Inflammatory macrophage treated with lipopolysaccharide for 4 hours (primary cell): ENCODE measurements around the gene TMOD1.
A peak's percentile ranks its signal among the peaks of the same experiment; 100 is the strongest.
"Not testable (repeated sequence)": the region's sequence is repeated elsewhere in the genome, so short reads cannot be mapped to it uniquely, and the experiment has no call there.

Experiments
- DNase-seq: peaks from one replicate; pipeline ENCODE4 v3.0.0-alpha.2; 2020

Gene TMOD1

DNA sequence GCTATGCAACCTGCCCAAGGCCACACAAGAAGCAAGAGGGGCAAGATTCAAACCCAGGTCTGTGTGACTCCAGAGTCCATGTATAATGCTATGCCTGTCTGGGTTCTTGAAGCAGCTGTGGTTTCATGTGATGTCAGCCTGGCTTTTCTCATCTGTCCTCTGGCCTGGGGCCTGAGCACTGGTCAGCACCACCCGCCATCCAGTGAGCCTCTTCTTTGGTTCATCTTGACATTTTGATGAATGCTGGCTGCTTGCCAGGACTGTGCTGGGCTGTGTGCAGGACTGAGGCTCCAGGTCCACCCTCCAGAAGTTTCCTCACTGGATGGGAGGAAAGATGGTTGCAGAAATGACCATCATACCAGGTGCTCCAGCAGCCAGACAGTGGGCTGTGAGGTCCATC, 70.2 kb downstream of the TMOD1 start:
- no peak for DNase-seq

DNA sequence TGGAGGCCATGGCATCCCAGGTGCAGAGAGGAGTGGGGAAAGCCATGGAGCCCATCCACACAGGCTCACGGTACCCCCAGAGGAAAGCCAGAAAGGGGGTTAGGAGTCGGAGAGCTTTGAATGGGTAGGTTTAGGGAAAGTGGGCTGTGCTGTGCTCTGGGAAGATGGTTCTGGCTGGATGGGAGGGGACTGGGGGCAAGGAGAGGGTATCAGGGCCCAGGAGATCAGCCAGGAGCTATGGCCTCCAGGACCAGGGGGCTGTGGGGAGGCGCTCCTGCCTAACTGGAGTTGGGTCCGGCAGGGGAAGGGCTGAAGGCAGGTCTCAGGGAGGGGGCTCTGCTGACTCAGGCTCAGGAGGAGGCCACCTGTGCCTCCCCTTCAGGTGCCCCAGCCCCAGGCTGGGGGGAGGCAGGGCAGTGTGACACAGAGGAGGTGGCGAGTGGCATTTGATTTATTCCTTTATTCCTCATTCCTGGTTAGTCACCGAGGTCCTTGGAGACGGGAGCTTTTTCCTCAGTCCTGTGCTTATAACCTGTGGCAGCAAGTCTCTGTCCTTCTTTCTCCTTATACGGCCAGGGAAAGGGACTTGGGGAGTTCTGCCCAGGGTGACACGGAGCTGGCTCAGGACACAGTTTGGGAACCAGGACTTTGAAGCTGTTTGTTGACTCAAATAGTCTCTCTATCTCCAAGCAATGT, 70.9 kb downstream of the TMOD1 start:
- DNase-seq: no peak

DNA sequence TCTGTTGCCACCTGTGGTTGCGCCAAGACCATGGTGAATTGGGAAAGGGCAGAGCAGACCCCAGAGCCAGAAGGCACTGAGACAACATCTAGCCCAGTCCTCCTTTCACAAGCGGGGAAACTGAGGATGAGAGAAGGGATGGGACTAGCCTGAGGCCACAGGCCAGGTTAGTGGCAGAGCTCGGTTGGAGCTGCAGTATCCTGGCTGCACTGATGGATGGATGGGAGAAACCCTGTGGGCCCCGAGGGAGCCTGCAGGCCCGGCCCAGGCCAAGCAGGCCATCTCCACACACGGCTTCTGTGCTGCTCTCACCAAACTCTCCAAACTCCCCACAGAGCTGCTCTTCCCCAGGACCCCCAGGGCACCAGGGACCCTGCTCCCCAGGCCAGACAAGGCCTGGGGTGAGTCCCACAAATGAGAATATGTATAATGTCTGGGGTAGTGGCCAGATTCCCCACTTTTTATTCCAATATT, 71.5 kb downstream of the TMOD1 start:
- no peak for DNase-seq

DNA sequence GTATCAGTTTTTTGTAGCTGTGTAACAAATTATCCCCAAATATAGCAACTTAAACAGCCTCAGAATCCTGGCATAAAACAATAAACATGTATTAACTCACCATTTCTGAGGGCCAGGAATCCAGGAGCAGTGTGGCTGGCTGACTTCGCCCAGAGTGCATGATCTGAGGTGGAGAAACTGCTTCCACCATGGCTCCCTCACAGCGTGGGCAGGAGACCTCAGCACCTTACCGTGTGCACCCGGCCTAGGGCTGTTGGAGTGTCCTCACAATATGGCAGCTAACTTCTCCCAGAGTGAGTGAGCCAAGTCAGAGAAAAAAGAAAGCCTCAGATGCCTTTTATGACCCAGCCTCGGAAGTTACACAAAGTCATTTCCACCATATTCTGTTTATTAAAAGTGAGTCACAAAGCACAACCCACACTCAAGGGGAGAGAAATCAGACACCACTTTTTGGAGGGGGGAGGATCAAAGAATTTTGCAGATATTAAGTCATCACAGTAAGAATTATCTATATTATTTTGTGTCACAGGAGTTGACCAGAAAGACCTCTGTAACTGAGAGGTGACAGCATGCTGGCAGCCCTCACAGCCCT, 72.1 kb downstream of the TMOD1 start:
- DNase-seq: no peak

DNA sequence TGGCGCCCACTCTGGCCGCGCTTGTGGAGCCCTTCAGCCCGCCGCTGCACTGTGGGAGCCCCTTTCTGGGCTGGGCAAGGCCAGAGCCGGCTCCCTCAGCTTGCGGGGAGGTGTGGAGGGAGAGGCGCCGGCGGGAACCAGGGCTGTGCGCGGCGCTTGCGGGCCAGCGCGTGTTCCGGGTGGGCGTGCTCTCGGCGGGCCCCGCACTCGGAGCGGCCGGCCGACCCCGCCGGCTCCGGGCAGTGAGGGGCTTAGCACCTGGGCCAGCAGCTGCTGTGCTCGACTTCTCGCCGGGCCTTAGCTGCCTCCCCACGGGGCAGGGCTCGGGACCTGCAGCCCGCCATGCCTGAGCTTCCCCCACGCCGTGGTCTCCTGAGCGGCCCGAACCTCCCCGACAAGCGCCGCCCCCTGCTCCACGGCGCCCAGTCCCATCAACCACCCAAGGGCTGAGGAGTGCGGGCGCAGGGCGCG, 72.7 kb downstream of the TMOD1 start:
- not testable (repeated sequence) for DNase-seq

DNA sequence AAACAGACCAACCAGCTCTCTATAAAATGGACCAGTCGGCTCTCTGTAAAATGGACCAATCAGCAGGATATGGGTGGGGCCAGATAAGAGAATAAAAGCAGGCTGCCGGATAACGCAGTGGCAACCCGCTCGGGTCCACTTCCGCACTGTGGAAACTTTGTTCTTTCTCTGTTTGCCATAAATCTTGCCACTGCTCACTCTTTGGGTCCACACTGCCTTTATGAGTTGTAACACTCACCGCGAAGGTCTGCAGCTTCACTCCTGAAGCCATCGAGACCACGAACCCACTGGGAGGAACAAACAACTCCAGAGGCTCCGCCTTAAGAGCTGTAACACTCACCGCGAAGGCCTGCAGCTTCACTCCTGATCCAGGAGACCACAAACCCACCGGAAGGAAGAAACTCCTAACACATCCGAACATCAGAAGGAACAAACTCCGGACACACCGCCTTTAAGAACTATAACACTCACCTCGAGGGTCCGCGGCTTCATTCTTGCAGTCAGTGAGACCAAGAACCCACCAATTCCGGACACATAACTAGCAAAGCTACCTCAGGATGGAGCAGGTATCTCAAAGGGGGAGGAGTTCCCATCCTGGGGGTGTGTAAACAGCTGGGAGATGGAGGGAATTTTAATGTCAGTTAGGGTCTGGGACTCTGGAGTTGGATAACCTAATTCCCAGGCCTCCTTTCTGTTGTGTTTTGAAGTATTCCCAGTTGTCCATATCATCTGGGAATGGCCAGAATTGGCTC, 73.6 kb downstream of the TMOD1 start:
- DNase-seq: not testable (repeated sequence)

DNA sequence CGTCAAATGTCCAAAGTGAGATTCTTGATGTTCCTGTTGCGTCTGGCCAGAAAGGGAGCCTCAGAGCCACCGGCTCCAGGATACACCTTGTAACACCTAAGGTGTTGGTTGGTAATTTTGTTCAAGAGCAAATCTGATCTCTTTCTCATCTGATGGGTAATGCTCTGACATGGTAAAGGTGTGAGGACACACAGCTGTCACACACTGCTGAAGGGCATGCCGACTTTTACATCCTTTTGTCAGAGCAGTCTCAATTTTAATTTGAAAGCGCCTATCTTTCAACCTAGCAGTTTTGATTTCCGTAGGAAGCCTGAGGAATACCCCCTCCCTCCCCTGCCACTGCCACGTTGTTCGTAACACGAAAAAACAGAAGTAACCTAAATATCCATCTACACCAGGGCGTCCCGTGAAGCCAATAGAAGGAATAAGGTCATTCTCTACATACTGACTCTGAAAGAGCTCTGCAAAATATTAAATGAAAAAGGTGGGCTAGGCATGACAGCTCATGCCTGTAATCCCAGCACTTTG, 74.3 kb downstream of the TMOD1 start:
- DNase-seq: no peak

DNA sequence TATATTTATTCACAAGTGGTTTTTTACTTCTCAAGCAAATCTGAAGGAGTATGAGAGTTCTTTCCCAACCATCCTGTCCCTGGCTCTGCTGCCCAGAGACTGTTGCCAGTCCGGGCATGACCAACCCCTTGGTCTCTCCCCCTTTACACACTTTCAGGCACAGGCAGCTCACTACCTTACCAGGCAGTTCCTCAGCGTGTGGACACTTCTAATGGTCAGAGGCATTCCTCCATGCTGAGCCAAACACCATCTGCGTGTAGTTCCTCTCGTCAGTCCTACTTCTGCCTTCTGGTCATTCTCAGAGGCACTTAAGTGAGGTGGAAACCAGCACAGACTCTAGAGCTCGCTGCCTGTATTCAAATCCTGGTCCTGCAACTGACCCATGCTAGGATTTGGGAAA, 75.6 kb downstream of the TMOD1 start:
- DNase-seq: no peak

DNA sequence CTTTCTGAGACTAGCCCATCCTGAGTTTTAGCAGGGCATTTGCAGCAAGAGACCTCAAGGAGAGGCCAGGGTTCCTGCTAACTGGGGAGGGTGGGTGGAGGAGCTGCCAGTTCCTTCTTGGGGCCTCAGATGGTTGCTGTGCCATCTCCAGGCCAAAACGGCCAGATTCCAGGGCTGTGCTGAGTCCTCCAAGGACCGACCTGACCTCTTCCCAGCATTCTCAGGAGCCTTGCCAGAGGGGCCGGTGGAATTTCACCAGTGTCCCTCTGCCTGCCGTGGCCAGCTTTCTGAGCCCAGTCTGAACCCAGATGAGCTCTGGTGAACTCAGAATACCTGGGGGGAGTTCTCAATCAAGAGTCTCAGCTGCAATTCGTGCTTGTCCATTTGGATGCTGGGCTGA, 77.4 kb downstream of the TMOD1 start:
- no peak for DNase-seq

DNA sequence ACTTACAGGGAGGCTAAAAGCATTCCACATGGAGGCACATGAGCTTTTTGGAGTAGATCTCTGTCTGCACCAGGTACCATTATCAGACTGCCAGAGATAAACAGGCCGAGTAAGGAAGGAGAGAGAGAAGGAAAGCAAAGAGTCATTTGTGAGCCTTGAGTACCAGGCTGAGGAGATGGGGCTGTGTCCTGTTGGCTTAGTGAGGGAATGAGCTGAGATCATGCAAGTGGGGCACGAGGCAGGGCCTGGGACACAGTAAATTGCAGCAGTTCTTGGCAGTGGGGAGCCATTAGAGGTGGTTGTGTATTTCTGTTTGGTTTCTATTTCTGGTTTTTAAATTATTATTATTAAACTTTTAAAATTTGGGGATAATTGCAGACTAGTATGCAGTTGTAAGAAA, 78.4 kb downstream of the TMOD1 start:
- no peak for DNase-seq

DNA sequence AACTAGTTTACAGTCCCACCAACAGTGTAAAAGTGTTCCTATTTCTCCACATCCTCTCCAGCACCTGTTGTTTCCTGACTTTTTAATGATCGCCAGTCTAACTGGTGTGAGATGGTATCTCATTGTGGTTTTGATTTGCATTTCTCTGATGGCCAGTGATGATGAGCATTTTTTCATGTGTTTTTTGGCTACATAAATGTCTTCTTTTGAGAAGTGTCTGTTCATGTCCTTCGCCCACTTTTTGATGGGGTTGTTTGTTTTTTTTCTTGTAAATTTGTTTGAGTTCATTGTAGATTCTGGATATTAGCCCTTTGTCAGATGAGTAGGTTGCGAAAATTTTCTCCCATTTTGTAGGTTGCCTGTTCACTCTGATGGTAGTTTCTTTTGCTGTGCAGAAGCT, 80.1 kb downstream of the TMOD1 start:
- DNase-seq: not testable (repeated sequence)

DNA sequence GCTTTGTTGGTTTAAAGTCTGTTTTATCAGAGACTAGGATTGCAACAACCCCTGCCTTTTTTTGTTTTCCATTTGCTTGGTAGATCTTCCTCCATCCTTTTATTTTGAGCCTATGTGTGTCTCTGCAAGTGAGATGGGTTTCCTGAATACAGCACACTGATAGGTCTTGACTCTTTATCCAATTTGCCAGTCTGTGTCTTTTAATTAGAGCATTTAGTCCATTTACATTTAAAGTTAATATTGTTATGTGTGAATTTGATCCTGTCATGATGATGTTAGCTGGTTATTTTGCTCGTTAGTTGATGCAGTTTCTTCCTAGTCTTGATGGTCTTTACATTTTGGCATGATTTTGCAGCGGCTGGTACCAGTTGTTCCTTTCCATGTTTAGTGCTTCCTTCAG, 83.3 kb downstream of the TMOD1 start:
- not testable (repeated sequence) for DNase-seq

DNA sequence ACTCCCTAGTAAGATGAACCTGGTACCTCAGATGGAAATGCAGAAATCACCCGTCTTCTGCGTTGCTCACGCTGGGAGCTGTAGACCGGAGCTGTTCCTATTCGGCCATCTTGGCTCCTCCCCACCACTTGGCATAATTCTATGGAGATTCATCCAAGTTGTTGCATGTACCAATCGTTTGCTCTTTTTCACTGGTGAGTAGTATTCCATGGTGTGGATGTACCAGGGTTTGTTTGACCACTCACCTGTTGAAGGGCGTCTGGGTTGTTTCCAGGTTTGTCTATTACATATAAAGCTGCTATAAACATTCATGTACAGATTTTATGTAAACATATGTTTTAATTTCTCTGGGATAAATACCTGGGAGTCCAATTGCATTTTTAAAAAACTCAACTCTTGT, 85.4 kb downstream of the TMOD1 start:
- not testable (repeated sequence) for DNase-seq

DNA sequence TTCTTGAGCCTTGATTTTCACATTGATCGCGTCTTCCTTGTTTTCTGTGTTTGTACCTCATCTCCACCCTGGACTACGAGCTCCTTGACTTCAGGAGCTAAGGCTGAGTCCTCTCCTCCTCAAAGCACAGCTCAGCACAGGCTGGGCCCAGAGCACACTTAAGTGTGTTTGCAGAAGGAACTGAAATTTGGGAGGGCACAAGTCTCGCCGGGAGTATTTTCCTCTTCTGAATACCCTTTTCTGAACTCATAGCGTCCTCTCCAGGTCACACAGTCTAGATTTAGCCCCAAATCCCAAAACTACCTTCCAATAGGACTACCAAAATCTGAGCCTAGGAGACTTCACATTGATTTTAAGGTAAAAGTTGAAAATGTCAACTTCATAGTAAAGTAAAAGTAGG, 90.1 kb downstream of the TMOD1 start:
- no peak for DNase-seq

DNA sequence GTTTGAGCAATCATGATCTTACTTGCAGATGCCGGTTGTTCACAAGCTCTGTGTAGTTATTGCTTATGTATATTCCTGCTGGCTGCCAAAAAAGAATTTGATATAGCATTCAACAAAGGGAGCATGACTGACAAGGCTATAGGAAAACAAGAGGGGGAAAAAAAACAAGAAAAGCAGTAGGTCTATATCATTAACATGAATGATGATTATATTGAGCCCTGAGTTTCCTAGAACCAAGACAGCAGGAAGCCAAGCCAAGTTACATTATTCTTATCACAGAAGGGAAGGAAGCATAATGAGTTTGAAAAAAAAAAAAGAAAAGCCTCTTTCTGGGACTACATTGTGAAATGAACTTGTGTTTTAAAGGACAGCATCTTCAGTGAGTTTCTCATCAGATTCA, 90.7 kb downstream of the TMOD1 start:
- no peak for DNase-seq

DNA sequence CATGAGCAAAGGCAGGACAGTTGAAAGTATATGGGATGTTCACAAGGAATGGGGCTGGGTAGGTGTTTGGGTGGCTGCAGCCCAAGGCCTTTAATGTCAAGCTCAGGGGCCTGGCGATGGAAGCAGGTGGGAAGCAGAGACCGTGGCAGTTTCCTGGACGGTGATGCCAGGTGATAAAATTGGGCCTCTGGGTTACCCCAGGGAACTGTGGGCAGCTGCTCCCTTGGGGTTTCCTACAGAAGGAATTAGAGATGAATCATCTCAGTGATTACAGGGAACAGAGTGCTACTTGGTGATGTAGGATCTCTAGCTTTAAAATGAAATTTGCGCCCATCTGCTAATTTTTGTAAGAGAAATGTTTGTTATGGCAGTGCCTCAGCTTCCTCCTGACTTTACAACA, 92.5 kb downstream of the TMOD1 start:
- no peak for DNase-seq

DNA sequence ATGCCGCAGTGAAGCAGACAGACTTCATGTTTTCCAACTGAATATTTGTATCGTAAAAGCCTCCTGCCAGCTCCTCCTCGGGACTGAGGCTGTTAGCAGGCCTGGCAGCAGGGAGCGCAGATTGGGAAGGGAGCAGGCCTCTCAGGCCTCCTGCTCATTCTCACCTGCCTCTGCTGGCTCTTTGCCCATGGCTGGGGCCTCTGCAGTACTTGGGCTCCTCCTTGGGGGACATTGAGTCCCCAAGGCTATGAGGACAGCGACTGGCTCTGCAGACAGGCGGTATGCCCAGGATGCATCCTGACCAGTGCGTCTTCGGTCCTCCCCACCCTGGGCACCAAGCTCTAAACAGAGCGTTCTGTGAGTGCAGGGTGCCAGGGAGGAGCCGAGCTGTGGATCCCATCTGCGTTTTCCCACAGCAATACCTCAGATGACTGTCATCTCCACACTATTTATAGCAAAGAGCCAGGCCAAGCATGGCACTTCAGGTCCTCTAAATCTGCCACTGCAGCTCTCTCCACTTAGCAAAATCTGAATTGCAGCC, 93.0 kb downstream of the TMOD1 start:
- no peak for DNase-seq

DNA sequence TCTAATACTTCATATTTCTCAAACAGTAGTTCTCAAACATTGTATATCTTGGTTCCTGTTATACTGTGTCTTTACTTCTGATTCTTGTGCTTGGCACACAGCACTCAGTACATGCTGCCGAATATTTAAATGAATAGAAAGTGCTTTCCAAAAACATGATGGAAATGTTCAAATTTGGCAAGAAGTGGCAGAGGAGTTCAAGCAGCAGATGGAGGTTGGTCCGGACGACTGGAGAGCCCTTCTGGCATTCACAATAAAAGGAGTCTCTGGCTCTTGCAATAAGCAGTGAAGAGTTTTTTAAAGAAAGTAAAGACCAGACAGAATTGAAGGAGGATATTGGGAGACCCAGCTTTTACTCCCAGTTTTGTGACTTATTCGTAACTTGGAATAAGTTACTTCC, 95.4 kb downstream of the TMOD1 start:
- no peak for DNase-seq

DNA sequence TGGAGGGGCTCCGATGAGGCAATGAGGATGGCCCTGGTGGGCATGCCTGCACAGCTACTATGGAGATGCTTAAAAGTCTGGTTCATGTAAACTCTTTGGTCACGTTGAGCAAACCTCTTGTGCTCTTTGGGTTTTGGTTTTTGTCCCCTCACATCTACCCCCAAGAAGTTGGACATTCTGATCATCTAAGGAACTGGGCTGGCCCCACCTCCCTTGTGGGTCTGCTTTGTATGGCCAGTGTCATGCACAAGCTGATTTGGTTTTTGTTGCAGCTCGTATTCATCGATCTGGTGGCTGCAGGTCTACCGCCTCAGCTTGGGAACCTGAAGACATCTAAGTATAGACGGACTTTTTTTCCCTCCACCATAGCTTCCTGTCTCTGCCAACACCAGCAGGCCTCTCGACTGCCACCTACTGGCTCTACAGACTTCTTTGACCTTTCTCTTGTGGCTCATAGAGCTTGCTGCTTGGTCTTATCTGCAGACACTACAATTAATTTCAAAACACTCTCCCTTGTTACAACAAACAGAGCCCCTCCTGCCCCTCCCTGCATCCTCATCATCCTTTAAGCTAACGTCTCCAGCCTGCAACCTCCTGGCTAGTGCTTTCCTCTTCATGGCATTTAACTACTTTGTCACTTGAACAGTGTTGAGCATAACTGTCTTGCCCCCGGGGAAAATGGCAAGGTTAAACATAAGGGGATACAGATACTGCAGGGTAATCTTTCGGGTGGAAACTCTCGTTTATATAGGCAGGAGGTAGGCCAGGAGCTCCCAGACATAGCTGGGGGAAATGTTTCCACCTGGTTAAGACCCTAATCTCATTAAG, 97.2 kb downstream of the TMOD1 start:
- DNase-seq: peak; percentile 77

DNA sequence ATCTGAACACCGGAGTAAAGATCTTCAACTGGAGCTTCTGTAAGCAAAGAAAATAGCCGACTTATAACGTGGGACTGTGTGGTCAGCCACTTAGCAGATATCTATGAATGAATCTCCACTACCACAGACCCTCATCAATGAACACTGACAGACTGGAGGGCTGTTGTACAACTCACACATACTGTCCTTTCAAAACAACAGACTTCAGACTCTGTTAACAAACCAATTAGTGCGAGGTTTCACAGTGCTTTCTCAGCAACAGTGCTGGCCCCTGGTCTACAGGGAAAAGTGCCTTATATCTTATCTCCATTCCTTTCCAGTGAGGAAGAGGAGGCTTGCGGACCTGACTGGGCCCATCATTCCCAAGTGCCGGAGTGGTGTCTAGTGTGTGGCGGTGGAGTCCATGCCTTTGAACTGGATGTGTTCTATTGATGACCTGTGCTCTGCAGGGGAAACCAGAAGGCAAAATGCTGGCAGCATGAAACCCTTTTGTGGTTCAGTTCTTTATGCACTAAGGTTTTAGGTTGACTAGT, 97.9 kb downstream of the TMOD1 start:
- no peak for DNase-seq

DNA sequence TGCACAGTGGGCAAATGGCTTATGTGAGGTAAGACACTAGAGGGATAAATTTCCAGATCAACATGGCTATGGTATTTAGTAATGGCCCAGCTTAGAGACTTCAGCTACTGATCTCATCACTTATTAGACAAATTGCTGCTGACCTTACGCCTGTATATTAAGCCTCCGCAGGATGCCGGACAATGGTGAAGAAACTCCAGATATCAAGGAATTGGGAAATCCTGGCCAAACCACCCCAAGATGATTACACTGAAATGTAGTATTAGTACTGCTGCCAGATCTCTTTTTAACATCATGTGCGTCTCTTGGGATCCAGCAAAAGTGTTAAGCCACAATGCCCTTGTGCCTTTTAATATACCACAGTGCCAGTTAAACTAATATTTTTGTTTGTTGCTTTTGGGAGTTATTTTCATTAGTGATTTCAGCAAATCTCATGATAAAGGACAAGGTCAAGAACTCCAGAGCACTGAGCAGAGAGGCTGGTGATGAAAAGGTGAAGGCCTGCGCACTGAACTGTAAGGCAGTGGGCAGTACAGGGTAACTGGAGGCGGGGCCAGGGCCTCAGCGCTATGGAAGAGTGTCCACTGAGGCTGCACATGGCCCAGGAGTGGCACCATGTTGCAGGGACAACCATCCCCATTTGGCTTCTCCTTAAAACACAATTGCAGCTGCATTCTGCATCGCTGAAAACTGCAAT, 99.2 kb downstream of the TMOD1 start:
- DNase-seq: no peak
